Glomerular visceral epithelial cell (primary cell): ENCODE measurements around the gene MUC5AC.
"Not testable (repeated sequence)": the region's sequence is repeated elsewhere in the genome, so short reads cannot be mapped to it uniquely, and the experiment has no call there.

ENCODE experiments used
- DNase-seq: peaks from one replicate; pipeline ENCODE4 v3.0.0-alpha.2; 2016; ENCODE audit errors: extremely low spot score

MUC5AC gene

GRCh38 chr11:1162491-1163311 is 4.9 kb downstream of the MUC5AC start:
- DNase-seq: no peak

GRCh38 chr11:1163321-1163910 is 5.7 kb downstream of the MUC5AC start:
- DNase-seq: no peak

GRCh38 chr11:1163911-1164735 is 6.4 kb downstream of the MUC5AC start:
- no peak for DNase-seq

- DNase-seq: not testable (repeated sequence)
Observed at GRCh38 chr11:1164779-1165255, 7.1 kb downstream of the MUC5AC start.

- no peak for DNase-seq
Observed at GRCh38 chr11:1165256-1166041, 7.7 kb downstream of the MUC5AC start.

- DNase-seq: no peak
Observed at GRCh38 chr11:1167256-1167655, 9.5 kb downstream of the MUC5AC start.

GRCh38 chr11:1167751-1168231 is 10.0 kb downstream of the MUC5AC start:
- no peak for DNase-seq

GRCh38 chr11:1168256-1168655 is 10.5 kb downstream of the MUC5AC start:
- no peak for DNase-seq

- DNase-seq: no peak
Observed at GRCh38 chr11:1168721-1169161, 11.0 kb downstream of the MUC5AC start.

- no peak for DNase-seq
Observed at GRCh38 chr11:1171223-1171984, 13.7 kb downstream of the MUC5AC start.

GRCh38 chr11:1171985-1172728 is 14.4 kb downstream of the MUC5AC start:
- DNase-seq: no peak

- DNase-seq: no peak
Observed at GRCh38 chr11:1172729-1173117, 15.0 kb downstream of the MUC5AC start.

- DNase-seq: not testable (repeated sequence)
Observed at GRCh38 chr11:1173396-1173795, 15.6 kb downstream of the MUC5AC start.

- no peak for DNase-seq
Observed at GRCh38 chr11:1174441-1175370, 17.0 kb downstream of the MUC5AC start.

GRCh38 chr11:1175461-1176223 is 17.9 kb downstream of the MUC5AC start:
- DNase-seq: no peak

GRCh38 chr11:1176224-1177019 is 18.7 kb downstream of the MUC5AC start:
- DNase-seq: no peak
